RPMI8226 (cell line): ENCODE measurements around the gene DYNLT4.
"Not testable (repeated sequence)": the region's sequence is repeated elsewhere in the genome, so short reads cannot be mapped to it uniquely, and the experiment has no call there.

Experiments
- DNase-seq: peaks from one replicate; pipeline ENCODE4 v3.0.0-alpha.2; 2015

DYNLT4 gene

GRCh38 chr1:44808063-44808937 lies 1.1 kb upstream of the DYNLT4 start, which contains the start of gene BTBD19:
Gene BTBD19, plus strand, starts transcription at chr1:44808523. Its CDS starts 298 bp downstream, at chr1:44808821.
- DNase-seq: peak; percentile 34

- DNase-seq: peak; percentile 97
These were observed 362 bp upstream of the DYNLT4 start for GRCh38 chr1:44807364-44808062.

GRCh38 chr1:44806025-44806703 lies 987 bp downstream of the DYNLT4 start:
- no peak for DNase-seq

GRCh38 chr1:44805311-44806024 lies 1.7 kb downstream of the DYNLT4 start:
- DNase-seq: no peak

GRCh38 chr1:44803312-44804095 lies 3.6 kb downstream of the DYNLT4 start:
- DNase-seq: no peak

GRCh38 chr1:44803062-44803311 lies 4.2 kb downstream of the DYNLT4 start:
- no peak for DNase-seq

- no peak for DNase-seq
These were observed 4.7 kb downstream of the DYNLT4 start for GRCh38 chr1:44802306-44803061.

- DNase-seq: peak; percentile 62
These were observed 5.5 kb downstream of the DYNLT4 start for GRCh38 chr1:44801491-44802305.

GRCh38 chr1:44799770-44800584 lies 7.2 kb downstream of the DYNLT4 start, which contains the start of gene PLK3:
Gene PLK3, plus strand, starts transcription at chr1:44800377. Its CDS starts 87 bp downstream, at chr1:44800464.
- peak; percentile 100 for DNase-seq

GRCh38 chr1:44798481-44799365 lies 8.4 kb downstream of the DYNLT4 start:
- no peak for DNase-seq

- DNase-seq: not testable (repeated sequence)
These were observed 9.3 kb downstream of the DYNLT4 start for GRCh38 chr1:44797886-44798285.

GRCh38 chr1:44792736-44793502 lies 14.2 kb downstream of the DYNLT4 start:
- no peak for DNase-seq

- no peak for DNase-seq
These were observed 16.0 kb downstream of the DYNLT4 start for GRCh38 chr1:44790968-44791801.

- no peak for DNase-seq
These were observed 18.9 kb downstream of the DYNLT4 start, which contains the start of gene BEST4 for GRCh38 chr1:44788120-44788860. Gene BEST4, minus strand, starts transcription at chr1:44788170. Its CDS starts 465 bp downstream, at chr1:44787705.

- DNase-seq: no peak
These were observed 19.6 kb downstream of the DYNLT4 start for GRCh38 chr1:44787506-44787905.
